Ramos (cell line): Measurements from ENCODE around the gene TAB3.

ENCODE experiments used
- in situ Hi-C: fragments of 300-500 bp; cut with MboI; formaldehyde crosslinking; loops from one replicate; pipeline ENCODE4 v1.14.3; 2022; ENCODE audit warnings: low sequenced_read_pairs; ENCODE audit not compliant: unreplicated experiment

The TAB3 gene, protein sequence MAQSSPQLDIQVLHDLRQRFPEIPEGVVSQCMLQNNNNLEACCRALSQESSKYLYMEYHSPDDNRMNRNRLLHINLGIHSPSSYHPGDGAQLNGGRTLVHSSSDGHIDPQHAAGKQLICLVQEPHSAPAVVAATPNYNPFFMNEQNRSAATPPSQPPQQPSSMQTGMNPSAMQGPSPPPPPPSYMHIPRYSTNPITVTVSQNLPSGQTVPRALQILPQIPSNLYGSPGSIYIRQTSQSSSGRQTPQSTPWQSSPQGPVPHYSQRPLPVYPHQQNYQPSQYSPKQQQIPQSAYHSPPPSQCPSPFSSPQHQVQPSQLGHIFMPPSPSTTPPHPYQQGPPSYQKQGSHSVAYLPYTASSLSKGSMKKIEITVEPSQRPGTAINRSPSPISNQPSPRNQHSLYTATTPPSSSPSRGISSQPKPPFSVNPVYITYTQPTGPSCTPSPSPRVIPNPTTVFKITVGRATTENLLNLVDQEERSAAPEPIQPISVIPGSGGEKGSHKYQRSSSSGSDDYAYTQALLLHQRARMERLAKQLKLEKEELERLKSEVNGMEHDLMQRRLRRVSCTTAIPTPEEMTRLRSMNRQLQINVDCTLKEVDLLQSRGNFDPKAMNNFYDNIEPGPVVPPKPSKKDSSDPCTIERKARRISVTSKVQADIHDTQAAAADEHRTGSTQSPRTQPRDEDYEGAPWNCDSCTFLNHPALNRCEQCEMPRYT

DNA sequence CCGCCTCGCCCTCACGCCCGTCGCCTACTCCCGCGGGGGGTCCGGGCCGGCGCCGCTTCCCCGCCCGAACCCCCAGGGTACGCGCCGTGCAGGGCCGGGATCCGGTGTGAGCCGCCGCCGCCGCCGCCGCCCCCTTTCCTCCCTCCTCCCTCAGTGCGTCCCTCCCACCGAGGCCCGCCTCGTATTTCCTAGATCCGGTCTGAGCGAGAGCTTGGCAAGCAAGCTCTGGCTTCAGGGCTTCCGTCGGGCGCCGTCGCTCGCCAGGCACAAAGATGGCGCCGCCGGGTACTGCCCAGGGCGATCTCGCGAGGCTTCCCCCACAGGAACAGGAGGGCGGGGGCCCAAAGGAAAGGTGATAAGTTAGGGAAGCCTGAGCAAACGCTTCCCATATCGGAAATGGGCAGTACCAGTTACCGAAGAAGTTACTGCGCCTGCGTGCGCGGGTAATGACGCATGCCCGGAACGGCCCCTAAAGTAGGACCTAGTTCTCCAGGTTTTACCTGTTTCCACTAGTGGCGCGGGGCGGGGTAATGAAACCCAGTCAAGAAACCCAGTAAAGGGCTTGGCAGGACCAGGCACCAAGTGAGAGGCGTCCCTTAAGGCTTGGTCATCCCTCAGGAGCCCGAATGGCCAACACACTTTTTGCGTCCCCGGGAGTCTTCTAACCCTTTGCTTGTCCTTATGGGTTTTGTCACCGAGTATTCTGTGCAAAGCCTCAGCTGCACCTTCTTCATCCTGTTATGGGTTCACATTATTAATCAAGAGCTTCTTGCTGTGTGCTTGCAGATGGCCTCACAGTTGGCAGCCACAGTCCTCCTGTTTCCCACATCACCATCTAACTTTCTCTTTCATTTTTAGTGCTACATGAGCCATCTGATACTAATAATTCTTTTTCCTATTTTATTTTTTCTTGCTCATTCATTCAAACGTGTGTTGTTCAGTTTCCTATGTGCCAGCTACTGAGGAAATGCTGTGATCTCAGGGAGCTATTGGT, at the start of gene TAB3:
TSS of gene TAB3 (minus strand) at position 108 of the 994 bp plus-strand sequence. CDS start 29,666 bp downstream, outside the sequence.
- in situ Hi-C loops: no loop called here

DNA sequence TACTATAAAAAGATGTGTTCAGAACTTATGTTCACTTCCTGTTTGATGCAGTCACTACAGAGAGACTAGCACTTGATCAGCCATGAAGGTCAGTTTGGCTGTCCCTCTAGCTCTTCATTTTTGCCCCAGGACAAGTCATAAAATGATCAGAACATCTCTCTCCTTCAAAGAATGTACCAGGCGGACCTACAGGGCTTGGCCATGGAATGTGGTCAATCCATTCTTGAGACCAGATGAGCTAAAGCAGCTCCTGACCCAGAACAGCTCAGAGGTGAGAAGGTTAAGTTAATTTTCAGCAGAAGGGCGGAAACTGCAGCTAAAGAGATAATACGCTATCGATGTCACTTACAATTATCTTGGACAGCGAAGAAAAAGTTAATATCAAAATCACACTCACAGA, 49.2 kb upstream of the TAB3 start:
- in situ Hi-C loops: no loop called here

DNA sequence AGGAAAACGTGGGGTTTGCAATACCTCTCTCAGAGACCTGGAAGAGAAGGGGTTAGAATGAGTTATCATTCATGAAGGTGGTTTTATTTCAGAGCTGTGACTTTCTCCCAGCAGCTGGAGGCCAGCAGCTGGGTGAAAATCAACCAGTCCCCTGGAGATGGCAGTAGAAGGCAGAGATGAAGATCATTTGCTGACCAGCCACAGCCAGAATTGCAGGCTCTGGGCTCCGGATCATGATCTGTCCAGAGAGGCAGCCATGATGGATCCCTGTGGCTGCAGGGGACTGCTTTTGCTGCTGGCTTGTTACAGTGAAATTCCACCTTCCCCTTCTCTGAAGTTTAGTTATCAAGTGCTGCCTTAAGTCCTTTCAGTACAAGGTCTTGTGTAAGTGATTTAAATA, 46.9 kb upstream of the TAB3 start:
- in situ Hi-C loops: no loop called here

DNA sequence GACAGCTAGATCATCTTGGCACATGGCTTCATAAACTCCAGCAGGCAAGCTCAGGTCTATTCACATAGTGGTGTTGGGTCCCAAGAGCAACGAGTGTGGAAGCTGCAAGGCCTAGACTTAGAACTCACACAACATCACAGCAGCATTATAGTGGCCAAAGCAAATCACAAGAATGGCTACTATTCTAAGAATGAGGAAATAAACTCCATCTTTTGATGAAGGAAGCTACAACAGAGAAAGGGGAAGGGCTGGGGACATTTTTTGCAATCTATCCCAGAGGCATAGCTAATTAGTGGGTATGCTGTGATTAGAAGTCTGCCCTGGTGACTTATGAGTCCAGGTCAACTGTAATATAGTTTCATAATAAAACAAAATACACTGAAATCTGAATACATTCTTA, 42.9 kb upstream of the TAB3 start:
- in situ Hi-C loops: no loop called here

DNA sequence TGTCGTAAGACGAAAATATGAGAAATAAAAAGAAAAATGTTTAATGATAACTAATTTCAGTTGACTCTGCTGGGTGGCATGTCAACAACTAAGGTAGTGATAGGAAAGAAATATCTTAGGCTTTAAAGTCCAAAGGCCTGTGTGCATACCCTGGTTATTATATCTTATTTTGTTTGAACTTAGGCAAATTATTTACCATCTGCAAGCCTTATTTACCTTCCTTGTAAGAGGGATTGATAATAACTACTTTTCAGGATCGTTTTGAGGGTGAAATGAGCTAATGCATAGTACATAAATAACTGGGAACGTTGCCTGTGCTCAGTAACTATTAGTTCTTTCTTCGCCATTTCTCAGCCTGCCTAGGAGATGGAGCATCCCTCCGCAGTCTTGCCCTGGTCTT, 41.6 kb upstream of the TAB3 start:
- in situ Hi-C loops: no loop called here

DNA sequence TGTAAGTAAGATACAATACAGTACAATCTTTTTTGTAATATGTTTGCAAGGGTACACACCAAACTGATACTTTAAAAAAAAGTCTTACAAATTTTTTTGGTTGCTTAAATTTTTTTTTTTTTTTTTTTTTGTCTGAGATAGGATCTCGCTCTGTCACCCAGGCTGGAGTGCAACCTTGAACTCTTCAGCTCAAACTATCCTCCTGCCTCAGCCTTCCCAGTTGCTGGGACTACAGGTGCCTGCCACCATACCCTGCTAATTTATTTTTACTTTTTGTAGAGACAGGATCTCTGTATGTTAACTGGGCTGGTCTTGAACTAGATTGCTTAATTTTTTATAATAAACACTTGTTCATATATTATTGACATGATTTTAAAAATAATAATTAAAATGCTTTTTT, 41.1 kb upstream of the TAB3 start:
- in situ Hi-C loops: no loop called here

DNA sequence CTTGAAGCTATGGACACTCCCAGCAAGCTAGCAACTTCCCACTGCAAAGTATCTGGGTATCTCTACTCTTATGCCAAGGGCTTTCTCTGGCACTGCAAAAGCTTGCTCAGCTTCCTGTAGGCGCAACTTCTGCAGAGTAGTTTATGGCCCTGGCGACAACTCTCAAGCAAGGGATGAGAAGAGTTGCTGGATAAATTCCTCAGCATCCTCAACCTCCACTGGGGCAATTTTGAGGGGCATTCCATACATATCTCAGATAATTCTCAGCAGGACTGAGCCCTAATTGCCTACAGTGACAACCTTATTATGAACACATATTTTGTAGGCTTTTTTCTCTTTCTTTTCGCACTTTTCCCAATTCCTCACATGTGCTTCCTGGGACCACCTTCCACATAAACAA, 31.2 kb upstream of the TAB3 start:
- in situ Hi-C loops: no loop called here

DNA sequence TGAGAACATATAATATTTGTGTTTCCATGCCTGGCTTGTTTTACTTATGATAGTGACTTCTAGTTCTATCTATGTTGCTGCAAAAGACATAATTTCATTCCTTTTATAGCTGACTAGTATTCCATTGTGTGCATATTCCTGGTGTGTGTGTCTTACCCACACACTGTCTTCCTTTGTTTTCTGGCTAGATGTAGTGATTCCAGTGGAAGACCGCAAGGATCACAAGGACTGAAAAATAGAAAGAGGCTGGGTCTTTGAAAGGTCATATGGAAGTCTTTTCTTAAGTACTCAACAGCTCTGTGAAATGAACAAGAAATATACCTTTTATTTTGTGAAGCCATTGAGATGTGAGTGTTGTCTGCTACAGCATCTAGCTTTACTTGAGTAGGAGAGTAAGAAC, 29.4 kb upstream of the TAB3 start:
- in situ Hi-C loops: no loop called here

DNA sequence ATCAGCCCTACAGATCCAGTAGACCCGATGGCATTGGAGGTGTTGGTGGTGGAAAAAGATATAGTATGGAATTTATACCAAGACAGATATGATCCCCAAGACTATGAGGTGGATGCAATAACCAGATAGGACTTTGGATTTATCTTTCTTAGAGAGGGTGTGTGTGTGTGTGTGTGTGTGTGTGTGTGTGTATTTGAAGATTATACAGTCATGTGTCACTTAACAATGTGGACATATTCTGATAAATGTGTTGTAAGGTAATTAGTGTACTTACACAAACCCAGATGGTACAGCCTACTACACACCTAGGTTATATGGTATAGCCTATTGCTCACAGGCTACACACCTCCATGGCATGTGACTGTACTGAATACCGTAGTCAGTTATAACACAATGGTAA, 24.4 kb upstream of the TAB3 start:
- in situ Hi-C loops: no loop called here

DNA sequence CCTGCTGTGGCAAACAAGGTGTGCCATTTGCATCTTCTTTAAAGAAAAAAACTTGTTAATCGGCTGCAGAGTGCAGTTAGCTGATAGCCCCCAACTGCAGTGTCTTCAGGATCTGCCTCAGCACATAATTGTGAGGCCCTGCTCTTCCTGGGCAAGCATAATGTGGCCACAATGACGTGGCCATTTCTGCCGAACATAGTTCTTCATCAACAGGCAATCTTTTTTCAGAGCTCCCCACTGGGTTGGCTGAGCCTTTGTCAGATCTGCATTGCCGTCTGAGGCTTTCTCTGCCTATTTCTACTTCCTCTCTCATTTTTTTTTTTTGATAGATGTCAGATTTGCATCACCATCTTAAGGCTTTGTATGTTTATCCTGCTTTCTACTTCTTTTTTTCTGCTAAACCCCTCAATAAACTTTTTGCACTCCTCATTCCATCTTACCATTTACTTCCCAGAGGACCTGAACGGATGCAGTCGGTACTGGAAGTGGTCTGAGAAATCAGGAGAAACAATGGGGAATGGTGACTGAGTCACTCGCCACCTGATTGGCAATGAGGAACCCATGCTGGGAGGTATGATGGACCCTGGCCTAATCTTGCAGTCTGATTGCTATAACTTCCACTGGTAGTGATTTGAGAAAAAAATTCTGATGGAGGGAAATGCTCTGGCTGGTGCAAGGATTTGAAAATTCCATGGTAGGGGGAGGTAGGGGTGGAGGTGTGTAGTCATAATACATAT, 21.2 kb upstream of the TAB3 start:
- in situ Hi-C loops: no loop called here

DNA sequence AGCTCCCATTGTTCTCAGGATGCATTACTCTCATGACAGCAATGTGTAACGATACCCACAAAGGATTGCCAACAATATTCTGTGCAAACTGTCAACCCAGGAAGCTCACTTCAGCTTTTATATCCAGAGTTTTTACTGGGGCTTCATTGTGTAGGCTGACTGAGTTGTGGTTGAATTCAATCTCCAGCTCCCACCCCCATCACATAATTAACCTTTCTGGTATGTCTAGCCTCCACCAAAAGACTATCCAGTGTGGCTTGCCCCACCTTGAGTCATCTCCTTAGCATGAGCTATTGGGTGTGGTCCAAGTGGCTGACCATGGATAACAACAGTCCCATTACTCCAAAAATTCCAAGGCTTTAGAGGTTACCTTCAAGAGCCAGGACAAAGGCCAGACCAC, 17.7 kb upstream of the TAB3 start:
- in situ Hi-C loops: no loop called here

DNA sequence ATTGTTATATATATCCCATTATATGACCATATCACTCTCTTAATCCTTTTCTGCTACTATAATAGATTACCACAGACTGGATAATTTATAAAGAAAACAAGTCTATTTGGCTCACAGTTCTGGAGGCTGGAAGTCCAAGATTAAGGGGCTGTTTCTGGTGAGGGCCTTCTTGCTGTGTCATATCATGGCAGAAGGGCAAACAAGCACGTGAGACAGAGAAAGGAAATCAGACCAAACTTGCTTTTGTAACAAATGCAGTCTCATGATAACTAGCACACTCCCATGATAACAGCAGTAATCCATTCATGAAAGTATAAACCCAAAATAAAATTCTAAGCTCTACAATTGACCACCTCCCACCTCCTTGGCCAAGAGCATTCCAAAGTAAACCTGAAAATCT, 16.3 kb upstream of the TAB3 start:
- in situ Hi-C loops: no loop called here

DNA sequence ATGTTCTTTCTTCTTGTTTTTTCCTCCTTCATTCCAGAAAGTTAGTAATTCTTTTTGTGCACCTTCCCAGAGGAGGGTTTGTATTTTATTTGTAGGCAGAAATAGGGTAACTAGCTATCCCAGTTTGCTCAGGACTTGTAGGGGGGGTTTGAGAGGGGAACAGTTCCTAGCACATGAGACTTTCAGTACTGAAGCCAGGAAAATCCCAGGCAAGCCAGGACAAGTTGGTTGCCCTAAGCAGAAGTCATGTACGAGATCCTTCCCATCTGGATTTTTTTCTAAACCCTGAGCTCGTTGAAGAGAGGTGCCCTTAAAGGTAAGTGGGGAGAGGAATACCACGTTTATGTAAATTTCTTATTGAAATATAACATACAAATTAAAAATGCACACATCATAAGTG, 15.6 kb upstream of the TAB3 start:
- in situ Hi-C loops: no loop called here

DNA sequence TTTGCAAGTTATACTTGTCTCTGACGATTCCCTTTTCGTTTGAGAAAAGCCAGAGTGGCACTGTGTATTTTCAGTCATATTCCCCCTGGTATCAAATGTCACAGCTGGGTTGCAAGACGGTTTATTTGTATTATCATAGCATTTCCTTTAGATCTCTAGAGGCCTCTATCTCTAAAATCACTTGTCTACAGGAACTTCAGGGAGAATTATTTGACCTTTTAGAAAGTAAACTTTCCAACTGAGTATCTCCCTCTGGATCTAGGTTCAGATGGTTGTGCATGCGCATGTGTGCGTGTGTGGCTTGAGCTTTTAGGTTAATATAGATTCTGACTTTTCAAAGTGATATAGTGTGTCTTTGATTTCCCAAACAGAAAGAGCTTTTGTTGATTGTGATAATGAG, 15.1 kb upstream of the TAB3 start:
- in situ Hi-C loops: no loop called here

DNA sequence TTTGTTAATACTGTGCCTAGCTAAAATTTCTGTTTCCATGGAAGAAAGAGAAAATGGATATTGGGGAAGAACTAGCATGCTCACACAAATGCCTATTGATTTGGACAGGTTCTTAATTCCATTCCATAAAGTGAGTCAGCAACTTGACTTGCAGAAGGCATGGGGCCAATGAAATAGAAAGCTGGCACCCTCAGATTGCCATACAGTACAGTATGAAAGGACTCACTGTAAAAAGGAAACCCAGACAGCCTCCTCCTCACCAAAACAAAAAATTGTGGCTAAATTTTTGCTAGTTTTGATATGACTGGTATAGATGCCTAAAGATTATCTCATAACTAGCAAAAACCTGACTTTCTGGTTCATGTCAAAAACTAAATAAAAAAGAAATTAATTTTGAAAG, 11.2 kb upstream of the TAB3 start:
- in situ Hi-C loops: no loop called here

DNA sequence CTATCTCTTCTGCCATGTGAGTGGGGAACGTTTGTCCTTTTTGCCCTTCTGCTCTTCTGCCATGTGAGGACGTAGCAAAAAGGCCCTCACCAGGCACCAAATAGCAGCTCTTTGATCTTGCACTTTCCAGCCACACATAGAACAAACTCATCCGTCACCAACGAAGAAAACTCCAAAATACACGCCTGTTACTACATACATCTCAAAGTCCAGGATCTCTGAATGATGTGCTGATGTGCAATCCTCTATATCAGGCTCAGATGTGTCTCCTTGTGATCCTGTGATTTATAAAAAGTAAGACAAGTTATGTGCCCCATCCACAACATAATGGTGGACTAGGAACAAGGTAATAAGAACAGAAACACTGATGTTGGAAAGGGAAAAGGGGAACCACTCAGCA, 9.8 kb upstream of the TAB3 start:
- in situ Hi-C loops: no loop called here

DNA sequence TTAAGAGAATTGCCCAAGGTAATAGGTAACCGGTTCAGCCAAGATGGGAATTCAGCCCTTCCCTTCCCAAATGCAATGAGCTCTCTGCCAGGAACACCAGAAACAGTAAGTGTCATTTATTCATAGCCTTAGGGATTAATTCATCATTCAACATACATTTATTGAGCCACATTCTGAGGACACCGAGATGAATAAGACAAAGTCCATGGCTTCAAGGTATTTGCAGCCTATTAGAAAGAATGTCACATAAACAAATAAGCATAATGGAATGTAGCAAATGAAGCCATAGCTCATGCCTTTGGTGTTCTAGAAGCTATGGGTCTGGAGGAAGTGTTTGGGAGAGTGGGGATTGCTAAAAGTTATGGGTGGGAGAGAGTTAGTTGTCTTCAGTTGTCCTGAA, 6.3 kb upstream of the TAB3 start:
- in situ Hi-C loops: no loop called here

DNA sequence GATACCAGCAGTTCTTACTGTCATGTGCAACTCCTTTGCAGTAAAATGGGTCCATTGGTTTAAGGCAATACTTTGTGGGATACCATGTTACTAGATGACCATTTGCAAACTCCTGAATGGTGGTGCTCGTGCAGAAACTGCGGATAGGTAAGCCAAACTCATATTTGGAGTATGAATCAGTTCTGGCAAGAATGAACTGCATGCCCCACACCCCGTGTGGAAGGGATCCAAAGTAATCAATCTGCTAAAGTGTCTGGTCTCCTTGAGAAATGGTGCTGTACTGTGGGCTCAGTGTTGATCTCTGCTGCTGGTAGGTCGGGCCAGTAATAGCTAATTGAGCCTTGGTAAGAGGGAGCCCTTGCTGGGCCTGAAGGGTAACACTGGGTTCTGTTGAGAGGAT, 4.2 kb upstream of the TAB3 start:
- in situ Hi-C loops: no loop called here

DNA sequence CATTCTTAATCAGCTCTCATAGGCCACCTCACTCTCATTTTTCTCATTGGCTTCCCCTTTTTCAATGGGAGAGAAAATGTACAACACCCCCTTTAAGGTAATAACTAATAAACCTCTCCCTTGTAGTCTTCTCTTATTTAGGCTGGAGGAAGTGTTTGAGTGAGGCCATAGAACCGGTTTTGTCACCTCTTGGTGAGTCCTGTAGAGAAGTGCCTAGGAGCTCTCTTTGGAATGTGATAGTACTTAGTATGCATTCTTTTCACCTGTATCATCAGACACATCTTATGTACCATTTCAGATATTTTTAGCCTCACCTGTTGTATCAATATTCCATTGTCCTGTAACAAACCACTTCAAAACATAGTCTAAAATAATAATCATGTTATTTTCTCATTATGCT, 3.5 kb upstream of the TAB3 start:
- in situ Hi-C loops: no loop called here

DNA sequence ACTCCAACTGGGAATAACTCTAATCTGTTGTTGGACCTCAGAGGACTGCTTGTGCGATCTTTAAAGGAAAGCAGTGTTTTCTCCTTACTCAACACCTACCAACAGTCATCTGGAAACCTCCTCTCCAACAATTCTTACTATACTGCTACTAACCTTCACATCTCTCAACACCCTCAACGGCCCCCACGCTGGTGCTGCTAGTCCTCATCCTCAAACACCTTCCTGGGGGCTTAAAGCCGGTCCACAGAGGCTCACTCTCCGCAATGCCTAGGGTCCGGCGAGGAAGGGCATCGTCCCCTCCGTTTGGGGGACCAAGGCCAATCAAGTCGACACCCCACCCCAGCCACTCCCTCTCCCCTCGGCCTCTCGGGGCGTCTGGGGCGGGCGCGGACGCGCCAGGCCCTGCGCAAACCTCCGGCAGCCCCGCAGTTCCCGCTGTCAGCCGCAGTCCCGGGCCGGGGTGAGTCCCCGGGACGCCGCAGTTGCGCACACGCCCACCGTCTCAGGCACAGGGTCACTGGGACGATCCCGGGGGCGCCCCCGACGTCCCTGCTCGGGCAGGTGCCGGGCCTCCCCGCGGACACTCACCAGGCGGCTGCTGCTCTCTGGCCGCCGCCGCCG, 418 bp downstream of the TAB3 start:
- in situ Hi-C loops: no loop called here
